Activated CD4-positive, CD25-positive, alpha-beta regulatory T cell (primary cell): ENCODE measurements around the gene CBLB.
A peak's percentile ranks its signal among the peaks of the same experiment; 100 is the strongest.

ENCODE experiments used
- DNase-seq, 4 experiments: peaks; one replicate each; lab custom pipeline; 2025; lab: John Stamatoyannopoulos, UW

CBLB gene

GRCh38 chr3:105869861-105870755, 1.3 kb upstream of the CBLB start:
- no peak for DNase-seq

- no peak for DNase-seq
These were observed 670 bp upstream of the CBLB start for GRCh38 chr3:105869531-105869833.

- DNase-seq = peak in 2 of 4 experiments; percentile 19 to 29
These were observed 426 bp downstream of the CBLB start for GRCh38 chr3:105868431-105868741.

- DNase-seq = peak in 1 of 4 experiments; percentile 1
These were observed 941 bp downstream of the CBLB start for GRCh38 chr3:105867712-105868430.

GRCh38 chr3:105866656-105867653, 1.9 kb downstream of the CBLB start:
- DNase-seq = no peak

GRCh38 chr3:105865867-105866350, 2.9 kb downstream of the CBLB start:
- DNase-seq = no peak

- no peak for DNase-seq
These were observed 3.7 kb downstream of the CBLB start for GRCh38 chr3:105865016-105865623.

GRCh38 chr3:105864212-105864611, 4.6 kb downstream of the CBLB start:
- DNase-seq = no peak

GRCh38 chr3:105863608-105864007, 5.2 kb downstream of the CBLB start:
- DNase-seq = no peak

- no peak for DNase-seq
These were observed 6.6 kb downstream of the CBLB start for GRCh38 chr3:105862217-105862616.

GRCh38 chr3:105860641-105861040, 8.2 kb downstream of the CBLB start:
- DNase-seq = no peak

GRCh38 chr3:105858017-105858416, 10.8 kb downstream of the CBLB start:
- DNase-seq = no peak

GRCh38 chr3:105857601-105858000, 11.2 kb downstream of the CBLB start:
- no peak for DNase-seq

- no peak for DNase-seq
These were observed 12.2 kb downstream of the CBLB start for GRCh38 chr3:105856605-105857004.

GRCh38 chr3:105853801-105854432, 14.9 kb downstream of the CBLB start:
- DNase-seq = no peak

GRCh38 chr3:105851582-105851981, 17.2 kb downstream of the CBLB start:
- DNase-seq = no peak

GRCh38 chr3:105851176-105851575, 17.6 kb downstream of the CBLB start:
- DNase-seq = no peak

- no peak for DNase-seq
These were observed 18.2 kb downstream of the CBLB start for GRCh38 chr3:105850593-105850992.

GRCh38 chr3:105848821-105849220, 20.0 kb downstream of the CBLB start:
- DNase-seq = no peak

GRCh38 chr3:105847865-105848264, 20.9 kb downstream of the CBLB start:
- no peak for DNase-seq

- no peak for DNase-seq
These were observed 21.4 kb downstream of the CBLB start for GRCh38 chr3:105847452-105847851.
